A549 (cell line): ENCODE results near the gene GAS7.

Experiments
- CEBPB ChIP-seq, 2 experiments: fragments of >200 bp in 1 of 2; sonication (Bioruptor Twin) in 1 of 2; formaldehyde crosslinking in 1 of 2; IDR thresholded peaks; 2 replicates each; pipeline ENCODE4 v1.6.1; 2012 to 2016
- EP300 ChIP-seq, 2 experiments: fragments of >200 bp; sonication (Bioruptor Twin); formaldehyde crosslinking; IDR thresholded peaks; 2 replicates in 1 of 2; 3 replicates in 1 of 2; pipeline ENCODE4 v1.6.1; 2016 to 2017
- MAFK ChIP-seq: fragments of 450-650 bp; IDR thresholded peaks from 2 replicates; pipeline ENCODE4 v1.6.1; 2014; ENCODE audit not compliant: partially characterized antibody
- PHF8 ChIP-seq: fragments of 200-600 bp; sonication (generic); IDR thresholded peaks from 2 replicates; pipeline ENCODE4 v1.6.1; 2016; ENCODE audit warnings: low read depth, mild to moderate bottlenecking, antibody characterized with exemption, moderate library complexity, borderline replicate concordance
- POLR2A ChIP-seq: IDR thresholded peaks from 2 replicates; pipeline ENCODE4 v1.6.1; 2012; ENCODE audit warnings: mild to moderate bottlenecking, low read length
- RCOR1 ChIP-seq: fragments of 150-350 bp; IDR thresholded peaks from 2 replicates; pipeline ENCODE4 v1.6.1; 2014; ENCODE audit warnings: antibody characterized with exemption, low read length, low read depth
- SREBF2 ChIP-seq: fragments of 450-650 bp; IDR thresholded peaks from 2 replicates; pipeline ENCODE4 v1.6.1; 2014; ENCODE audit warnings: mild to moderate bottlenecking, moderate library complexity
- TF ChIP-seq, protein P1 (sequence below): fragments of >200 bp; sonication (Bioruptor Twin); formaldehyde crosslinking; IDR thresholded peaks from 3 replicates; pipeline ENCODE4 v1.5.1; 2016

GRCh38 chr17:9991796-9992195 is 206.6 kb downstream of the GAS7 start:
- TF ChIP-seq EP300 (IDR thresholded peaks at IDR 0.05) (no peak), POLR2A (no peak), RCOR1 (no peak), CEBPB (IDR thresholded peaks at IDR 0.05) (no peak), MAFK (no peak), PHF8 (no peak), SREBF2 (no peak)
- TF ChIP-seq, protein P1, sequence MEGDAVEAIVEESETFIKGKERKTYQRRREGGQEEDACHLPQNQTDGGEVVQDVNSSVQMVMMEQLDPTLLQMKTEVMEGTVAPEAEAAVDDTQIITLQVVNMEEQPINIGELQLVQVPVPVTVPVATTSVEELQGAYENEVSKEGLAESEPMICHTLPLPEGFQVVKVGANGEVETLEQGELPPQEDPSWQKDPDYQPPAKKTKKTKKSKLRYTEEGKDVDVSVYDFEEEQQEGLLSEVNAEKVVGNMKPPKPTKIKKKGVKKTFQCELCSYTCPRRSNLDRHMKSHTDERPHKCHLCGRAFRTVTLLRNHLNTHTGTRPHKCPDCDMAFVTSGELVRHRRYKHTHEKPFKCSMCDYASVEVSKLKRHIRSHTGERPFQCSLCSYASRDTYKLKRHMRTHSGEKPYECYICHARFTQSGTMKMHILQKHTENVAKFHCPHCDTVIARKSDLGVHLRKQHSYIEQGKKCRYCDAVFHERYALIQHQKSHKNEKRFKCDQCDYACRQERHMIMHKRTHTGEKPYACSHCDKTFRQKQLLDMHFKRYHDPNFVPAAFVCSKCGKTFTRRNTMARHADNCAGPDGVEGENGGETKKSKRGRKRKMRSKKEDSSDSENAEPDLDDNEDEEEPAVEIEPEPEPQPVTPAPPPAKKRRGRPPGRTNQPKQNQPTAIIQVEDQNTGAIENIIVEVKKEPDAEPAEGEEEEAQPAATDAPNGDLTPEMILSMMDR = no peak
